Measurements from ENCODE around the gene ALDOB.

The ALDOB gene

DNA sequence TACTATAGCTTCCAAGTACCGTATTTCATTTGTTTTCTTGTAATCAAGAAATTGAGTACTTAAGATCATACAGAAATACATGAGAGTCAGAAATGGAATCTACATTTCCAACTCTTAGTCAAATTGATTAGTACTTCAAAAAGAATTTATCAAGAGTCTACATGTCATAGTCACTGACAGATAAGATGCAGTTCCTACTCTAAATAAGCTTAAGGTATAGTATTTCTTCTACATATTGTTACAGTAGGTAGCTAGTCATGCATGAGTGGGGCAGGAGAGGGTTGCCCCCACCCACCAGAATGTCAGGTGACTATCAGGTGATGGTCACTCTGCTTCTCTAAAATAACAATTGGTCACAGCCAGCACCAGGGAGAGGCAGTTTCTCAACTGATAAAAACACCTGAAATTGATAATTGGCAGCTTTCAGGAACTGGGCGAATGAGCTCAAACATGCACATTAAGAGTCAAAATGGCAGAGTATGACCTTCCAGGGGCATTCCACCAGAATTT lies 53.7 kb downstream of the ALDOB start:
- DNase-seq = no peak

DNA sequence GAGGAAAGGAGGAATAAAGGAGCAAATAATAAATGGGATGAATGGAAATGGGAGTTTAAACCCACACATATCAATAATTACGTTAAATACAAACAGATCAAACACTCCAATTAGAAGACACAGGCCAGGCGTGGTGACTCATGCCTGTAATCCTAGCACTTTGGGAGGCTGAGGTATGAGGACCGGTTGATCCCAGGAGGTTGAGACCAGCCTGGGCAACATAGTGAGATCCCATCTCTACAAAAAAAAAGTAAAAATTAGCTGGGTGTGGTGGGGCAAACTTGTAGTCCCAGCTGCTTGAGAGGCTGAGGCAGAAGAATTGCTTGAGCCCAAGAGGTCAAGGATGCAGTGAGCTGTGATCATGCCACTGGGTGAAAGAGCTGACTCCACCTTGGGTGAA lies 54.5 kb downstream of the ALDOB start:
- DNase-seq = no peak

DNA sequence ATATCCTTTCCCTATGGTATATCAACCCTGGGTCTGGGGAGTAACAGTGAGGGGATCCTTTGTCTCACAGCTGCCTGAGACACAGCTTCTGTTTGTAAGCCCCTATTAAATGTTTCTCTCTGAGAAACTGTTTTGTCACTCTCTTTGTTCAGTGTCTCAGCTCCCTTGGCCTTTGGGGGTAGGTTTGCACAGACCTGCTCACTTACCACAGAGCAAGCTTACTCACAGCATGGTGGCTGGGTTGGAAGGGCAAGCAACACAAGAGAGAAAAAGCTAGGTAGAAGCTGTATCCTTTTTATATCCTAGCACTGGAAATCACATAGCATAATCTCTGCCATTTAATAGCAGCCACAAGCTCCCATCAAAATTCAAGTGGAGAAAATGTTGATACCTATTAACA lies 55.3 kb downstream of the ALDOB start:
- no peak for DNase-seq

DNA sequence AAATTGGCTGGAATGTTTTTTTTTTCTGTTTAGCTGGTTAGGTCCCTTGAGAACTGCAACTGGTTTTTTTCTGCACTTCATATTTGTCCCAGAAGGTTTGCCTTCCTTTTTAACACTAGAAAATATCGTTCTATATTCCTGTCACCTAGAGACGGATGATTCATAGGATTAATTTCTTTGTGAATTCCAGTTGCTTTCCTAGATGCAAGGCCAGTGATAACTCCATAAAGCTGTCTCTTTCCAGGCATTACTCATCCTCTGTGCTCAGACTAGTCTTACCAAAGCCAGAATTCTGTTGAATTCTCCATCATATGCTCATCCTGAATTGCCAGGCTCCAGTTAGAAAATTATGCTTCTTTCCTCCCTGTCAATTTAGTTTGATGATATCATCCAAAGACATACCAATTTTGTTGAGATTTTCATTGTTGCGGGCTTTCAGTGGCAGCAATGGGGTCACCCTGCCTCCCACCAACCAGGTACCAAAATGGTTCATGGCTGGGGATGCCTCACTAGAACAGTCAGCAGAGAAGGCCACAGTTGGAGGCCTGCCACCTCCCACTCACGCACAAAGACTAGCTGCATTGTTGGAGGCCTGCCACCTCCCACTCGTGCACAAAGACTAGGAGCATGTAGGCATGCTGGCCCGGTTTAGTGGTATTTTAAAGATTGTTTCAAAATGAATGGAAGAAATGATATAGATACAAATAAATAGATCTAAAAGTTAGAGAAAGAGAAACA lies 59.3 kb downstream of the ALDOB start:
- DNase-seq = no peak

DNA sequence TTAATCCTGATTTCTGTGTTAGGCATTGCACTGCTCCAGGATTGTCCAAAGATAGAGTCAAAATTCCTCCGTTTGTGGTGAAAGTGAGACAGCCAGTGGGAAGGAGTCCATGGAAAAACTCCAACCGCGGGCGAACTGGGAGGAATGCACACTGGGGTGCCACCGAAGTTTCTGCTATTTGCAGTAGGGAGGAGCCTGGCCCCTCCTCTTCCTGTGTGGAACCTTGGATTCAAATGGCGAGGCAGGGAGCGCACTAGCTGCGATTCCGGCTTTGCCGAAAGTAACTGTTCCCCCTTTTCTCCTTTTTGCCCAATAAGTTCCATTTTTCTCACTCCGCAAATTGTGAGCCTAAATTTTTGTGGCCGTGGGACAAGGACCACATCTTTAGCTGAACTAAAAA lies 60.0 kb downstream of the ALDOB start:
- no peak for DNase-seq

GRCh38 chr9:101372327-101373118 lies 63.1 kb downstream of the ALDOB start:
- DNase-seq = no peak

DNA sequence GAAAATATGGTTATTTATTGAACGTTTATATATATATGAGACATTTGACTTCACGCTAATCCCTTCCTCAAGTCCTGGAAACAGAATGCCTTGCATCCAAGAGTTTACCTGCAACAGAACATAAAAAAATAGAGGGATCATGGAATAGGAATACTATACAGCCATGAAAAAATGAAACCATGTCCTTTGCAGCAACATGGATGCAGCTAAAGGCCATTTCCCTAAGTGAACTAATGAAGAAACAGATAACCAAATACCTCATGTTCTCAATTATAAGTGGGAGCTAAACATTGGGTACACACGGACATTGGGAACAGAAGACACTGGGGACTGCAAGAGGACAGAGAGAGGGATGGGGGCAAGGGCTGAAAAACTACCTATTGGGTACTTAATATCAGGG lies 63.8 kb downstream of the ALDOB start:
- no peak for DNase-seq
